GM12892 (cell line): Measurements from ENCODE around the gene AP1S3.

Source experiments
- POLR2A ChIP-seq: IDR thresholded peaks from 2 replicates; pipeline ENCODE4 v1.6.1; 2011; ENCODE audit warnings: low read depth, low read length, control low read depth
- POLR2AphosphoS5 ChIP-seq: IDR thresholded peaks from 2 replicates; pipeline ENCODE4 v1.6.1; 2011; ENCODE audit warnings: low read depth, low read length, control low read depth

GRCh38 chr2:223723954-223724411 lies 113.4 kb downstream of the AP1S3 start:
- TF ChIP-seq POLR2A (no peak), POLR2AphosphoS5 (no peak)
